SU-DHL-6 (cell line): ENCODE measurements around the gene MRPS11.

ENCODE experiments used
- H2AFZ ChIP-seq: fragments of 200-600 bp; sonication (generic); 2 replicates; pipeline ENCODE4 v1.6.1; 2014; ENCODE audit warnings: low read depth, mild to moderate bottlenecking, moderate library complexity, mixed read lengths, antibody characterized with exemption, low read length; ENCODE audit not compliant: severe bottlenecking
- H3F3A ChIP-seq: fragments of 200-600 bp; shearing (Covaris generic); 2 replicates; pipeline ENCODE4 v1.6.0; 2016; ENCODE audit warnings: antibody characterized with exemption, mild to moderate bottlenecking; ENCODE audit not compliant: insufficient read depth
- H3K27ac ChIP-seq: fragments of 200-600 bp; sonication (generic); 2 replicates; pipeline ENCODE4 v1.5.1; 2016; ENCODE audit warnings: low read depth, mild to moderate bottlenecking, low read length, moderate library complexity, mixed read lengths
- H3K27me3 ChIP-seq: fragments of 200-600 bp; sonication (generic), shearing (Covaris generic); 2 replicates; pipeline ENCODE4 v1.6.0; 2014; ENCODE audit warnings: mild to moderate bottlenecking, low read length
- H3K36me3 ChIP-seq: fragments of 200-600 bp; sonication (generic); 2 replicates; pipeline ENCODE4 v1.6.1; 2014; ENCODE audit warnings: mild to moderate bottlenecking, low read length, mixed read lengths
- H3K4me2 ChIP-seq: fragments of 300-600, 200-600 bp; shearing (Covaris generic), sonication (generic); 2 replicates; pipeline ENCODE4 v1.6.0; 2014; ENCODE audit warnings: low read length, low read depth, mild to moderate bottlenecking; ENCODE audit not compliant: poor library complexity, severe bottlenecking
- H3K4me3 ChIP-seq: fragments of 200-600 bp; sonication (generic); 2 replicates; pipeline ENCODE4 v1.5.1; 2014; ENCODE audit warnings: antibody characterized with exemption, low read length, mild to moderate bottlenecking, mixed read lengths; ENCODE audit not compliant: insufficient read depth, poor library complexity, severe bottlenecking
- H3K79me2 ChIP-seq: fragments of 200-600 bp; sonication (generic); 2 replicates; pipeline ENCODE4 v1.6.1; 2014; ENCODE audit warnings: mild to moderate bottlenecking, low read length, moderate library complexity; ENCODE audit not compliant: insufficient read depth
- H3K9ac ChIP-seq: fragments of 200-600 bp; sonication (generic); 2 replicates; pipeline ENCODE4 v1.7.0; 2014; ENCODE audit warnings: mild to moderate bottlenecking, low read length
- H3K9me2 ChIP-seq: fragments of 200-600 bp; sonication (generic); replicated peaks from 2 replicates; pipeline ENCODE4 v1.6.1; 2014; ENCODE audit warnings: low read length; ENCODE audit not compliant: insufficient read depth
- H3K9me3 ChIP-seq: fragments of 200-600 bp; sonication (generic); 2 replicates; pipeline ENCODE4 v1.6.1; 2014; ENCODE audit warnings: low read length, mixed read lengths; ENCODE audit not compliant: insufficient read depth
- H4K20me1 ChIP-seq: fragments of 200-600 bp; sonication (generic); 2 replicates; pipeline ENCODE4 v1.6.1; 2014; ENCODE audit warnings: low read depth, mild to moderate bottlenecking, antibody characterized with exemption, low read length, moderate library complexity, mixed read lengths
- EZH2phosphoT487 ChIP-seq: fragments of 200-600 bp; sonication (generic), shearing (Covaris generic); conservative IDR thresholded peaks from 2 replicates; pipeline ENCODE4 v1.6.1; 2018; ENCODE audit warnings: mild to moderate bottlenecking, antibody characterized with exemption, low read length, moderate library complexity, mixed read lengths
- TF ChIP-seq, protein P1 (sequence below): fragments of 200-600 bp; sonication (generic); IDR thresholded peaks from one replicate; pipeline ENCODE4 v1.5.1; 2017; ENCODE audit warnings: antibody characterized with exemption, mild to moderate bottlenecking, low read length, moderate library complexity; ENCODE audit not compliant: insufficient read depth, poor library complexity, severe bottlenecking

Gene MRPS11

DNA sequence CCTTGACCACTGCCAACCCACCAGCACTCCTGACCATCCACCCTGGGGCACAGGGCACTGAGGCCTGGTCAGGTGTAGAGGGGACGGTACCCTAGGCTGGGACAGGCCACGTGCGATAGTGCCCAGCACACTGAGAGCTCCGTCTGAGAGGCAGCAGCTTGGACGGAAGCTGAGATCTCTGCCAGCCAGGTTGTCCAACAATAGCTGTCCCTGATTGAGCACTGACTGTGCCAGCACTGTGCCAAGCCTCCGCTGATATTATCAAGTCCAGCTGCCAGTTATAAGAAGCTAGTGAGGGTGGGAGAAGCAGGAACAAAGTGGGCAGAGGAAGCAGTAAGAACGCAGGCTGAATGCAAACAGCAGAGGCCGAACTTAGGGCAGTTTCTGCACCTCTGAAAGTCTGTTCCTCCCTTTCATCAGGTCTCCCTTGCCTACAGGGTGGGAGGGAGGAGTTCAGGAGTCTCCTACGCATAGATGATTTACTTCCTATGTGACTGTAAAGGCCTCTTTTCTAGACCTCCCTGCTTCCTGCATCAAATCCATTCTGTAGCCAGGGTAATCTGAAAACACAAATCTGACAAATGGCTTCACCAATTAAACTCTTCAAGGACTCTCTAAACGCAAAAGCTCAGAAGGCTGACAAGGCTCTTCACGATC lies 29.7 kb downstream of the MRPS11 start:
- Histone ChIP-seq H3K79me2 (no peaks in the 10 kb centered on the region), H3F3A (no peaks in the 10 kb centered on the region)

DNA sequence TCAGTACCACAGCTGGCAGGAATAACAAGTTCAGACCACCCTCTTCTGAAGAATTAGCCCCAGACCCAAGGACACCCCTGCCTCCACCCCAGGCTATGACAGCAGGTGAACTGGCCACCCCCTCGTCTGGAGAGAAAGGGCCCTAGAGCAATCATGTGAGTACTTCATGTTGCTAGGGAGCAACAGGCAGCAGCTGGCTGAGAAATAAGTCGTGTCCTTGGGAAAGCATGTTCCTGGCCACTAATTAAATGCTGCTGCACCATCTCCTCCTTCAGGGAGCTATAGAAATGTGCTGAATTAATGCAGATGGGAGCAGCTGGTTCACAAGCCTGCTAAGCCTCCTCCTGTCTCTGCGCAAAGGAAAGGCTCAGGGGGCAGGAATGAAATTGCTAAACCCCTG lies 31.5 kb downstream of the MRPS11 start:
- no peaks in the 10 kb centered on the region for H3K36me3 ChIP-seq
- no peaks in the 10 kb centered on the region for H4K20me1 ChIP-seq
- no peak overlapping the region for H3K27ac ChIP-seq
- H3K9me3 ChIP-seq: no peaks in the 10 kb centered on the region
- TF ChIP-seq, protein P1, sequence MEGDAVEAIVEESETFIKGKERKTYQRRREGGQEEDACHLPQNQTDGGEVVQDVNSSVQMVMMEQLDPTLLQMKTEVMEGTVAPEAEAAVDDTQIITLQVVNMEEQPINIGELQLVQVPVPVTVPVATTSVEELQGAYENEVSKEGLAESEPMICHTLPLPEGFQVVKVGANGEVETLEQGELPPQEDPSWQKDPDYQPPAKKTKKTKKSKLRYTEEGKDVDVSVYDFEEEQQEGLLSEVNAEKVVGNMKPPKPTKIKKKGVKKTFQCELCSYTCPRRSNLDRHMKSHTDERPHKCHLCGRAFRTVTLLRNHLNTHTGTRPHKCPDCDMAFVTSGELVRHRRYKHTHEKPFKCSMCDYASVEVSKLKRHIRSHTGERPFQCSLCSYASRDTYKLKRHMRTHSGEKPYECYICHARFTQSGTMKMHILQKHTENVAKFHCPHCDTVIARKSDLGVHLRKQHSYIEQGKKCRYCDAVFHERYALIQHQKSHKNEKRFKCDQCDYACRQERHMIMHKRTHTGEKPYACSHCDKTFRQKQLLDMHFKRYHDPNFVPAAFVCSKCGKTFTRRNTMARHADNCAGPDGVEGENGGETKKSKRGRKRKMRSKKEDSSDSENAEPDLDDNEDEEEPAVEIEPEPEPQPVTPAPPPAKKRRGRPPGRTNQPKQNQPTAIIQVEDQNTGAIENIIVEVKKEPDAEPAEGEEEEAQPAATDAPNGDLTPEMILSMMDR: no peak
- TF ChIP-seq EZH2phosphoT487: no peak
- no peaks in the 10 kb centered on the region for H3F3A ChIP-seq
- H3K27me3 ChIP-seq: no peaks in the 10 kb centered on the region
- H3K9ac ChIP-seq: no peak overlapping the region
- H3K9me2 ChIP-seq: no peaks in the 10 kb centered on the region
- no peak overlapping the region for H3K4me2 ChIP-seq
- H2AFZ ChIP-seq: no peak overlapping the region
- no peaks in the 10 kb centered on the region for H3K79me2 ChIP-seq
- H3K4me3 ChIP-seq: no peak overlapping the region

More for the DNA sequence above, 29.7 kb downstream of the MRPS11 start:
- Histone ChIP-seq H3K9ac (no peak overlapping the region), H3K9me3 (no peaks in the 10 kb centered on the region), H4K20me1 (no peaks in the 10 kb centered on the region), H3K9me2 (no peaks in the 10 kb centered on the region), H2AFZ (no peak overlapping the region), H3K4me3 (no peak overlapping the region), H3K4me2 (no peak overlapping the region), H3K27ac (no peak overlapping the region), H3K36me3 (no peaks in the 10 kb centered on the region), H3K27me3 (no peaks in the 10 kb centered on the region)
- no peak for TF ChIP-seq EZH2phosphoT487
- TF ChIP-seq, protein P1: no peak

DNA sequence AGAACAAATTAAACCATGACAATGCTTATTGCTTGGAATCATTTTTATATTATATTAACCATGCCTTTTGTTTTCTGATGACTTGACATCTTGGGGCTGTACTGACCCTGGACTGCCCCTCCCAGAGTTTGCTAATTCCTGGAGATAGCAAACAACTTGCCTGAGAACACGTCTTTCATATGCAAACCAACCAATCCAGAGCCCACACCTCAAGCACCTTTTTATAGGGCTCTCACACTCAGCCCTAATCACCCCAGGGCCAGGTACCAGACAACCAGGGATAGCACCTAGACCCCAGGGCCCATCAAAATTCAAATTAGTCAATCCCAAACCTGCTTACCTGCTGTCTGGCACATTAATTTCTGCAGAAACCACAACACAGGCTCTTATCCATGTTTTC lies 36.9 kb downstream of the MRPS11 start:
- no peaks in the 10 kb centered on the region for H3K9me2 ChIP-seq
- H3K27ac ChIP-seq: no peak overlapping the region
- no peaks in the 10 kb centered on the region for H4K20me1 ChIP-seq
- H3K36me3 ChIP-seq: no peaks in the 10 kb centered on the region
- no peaks in the 10 kb centered on the region for H3K9me3 ChIP-seq
- TF ChIP-seq, protein P1: no peak
- no peak for TF ChIP-seq EZH2phosphoT487
- no peaks in the 10 kb centered on the region for H3F3A ChIP-seq
- no peak overlapping the region for H3K4me3 ChIP-seq
- H3K27me3 ChIP-seq: no peaks in the 10 kb centered on the region
- H3K9ac ChIP-seq: no peak overlapping the region
- no peak overlapping the region for H2AFZ ChIP-seq
- H3K4me2 ChIP-seq: no peak overlapping the region
- no peaks in the 10 kb centered on the region for H3K79me2 ChIP-seq
